ENCODE results near the gene SCYGR1. TPM values are rescaled to one million over a fixed set of nuclear protein-coding genes. Genes with fewer than 3 reads are reported as not detected.

Gene SCYGR1
- total and polyA plus RNA-seq, 2 of the 13 experiments (the other 11 are each of a cell fraction or from before 2014, with no cell fraction given) = not detected

DNA sequence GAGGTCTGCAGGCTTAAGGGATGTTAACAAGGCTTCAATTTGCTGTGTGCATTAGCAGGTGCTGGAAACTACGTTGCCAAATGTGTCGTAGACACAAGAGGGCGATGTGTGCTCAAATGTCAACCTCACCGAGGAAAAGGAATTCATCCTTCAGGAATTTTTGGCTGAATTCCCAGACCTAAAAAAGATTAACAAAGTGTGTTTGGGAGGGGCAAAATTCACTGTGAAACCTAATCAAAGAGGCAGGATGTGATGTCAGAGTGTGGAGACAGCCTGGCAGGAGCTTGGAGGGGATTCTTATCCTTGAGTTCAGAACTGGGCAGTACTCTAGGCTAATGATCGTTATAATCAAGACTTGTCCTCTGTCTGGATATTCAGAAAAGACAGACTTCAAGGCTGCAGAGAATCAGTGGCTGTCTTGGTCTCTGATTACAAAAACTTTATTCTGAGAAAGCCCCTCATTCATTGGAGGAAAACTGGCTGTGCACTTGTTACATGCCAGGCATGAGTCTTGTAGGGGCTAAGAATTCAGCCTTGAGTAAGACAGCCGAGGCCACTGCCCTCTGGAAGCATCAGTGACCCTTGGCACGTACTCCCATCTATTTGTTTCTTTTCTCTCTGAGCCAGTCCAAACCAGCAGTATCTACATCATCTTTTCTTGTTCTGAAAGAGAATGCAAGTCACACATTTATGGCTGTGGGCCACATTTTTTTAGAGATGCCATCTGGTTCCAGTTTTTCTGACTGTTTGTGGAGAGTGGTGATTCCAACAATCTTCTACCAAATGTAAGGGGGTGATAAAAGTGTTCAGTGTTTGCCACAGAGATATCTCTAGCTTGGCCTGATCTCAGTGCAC, 18.7 kb upstream of the SCYGR1 start (continued):
- TF ChIP-seq, protein P1, sequence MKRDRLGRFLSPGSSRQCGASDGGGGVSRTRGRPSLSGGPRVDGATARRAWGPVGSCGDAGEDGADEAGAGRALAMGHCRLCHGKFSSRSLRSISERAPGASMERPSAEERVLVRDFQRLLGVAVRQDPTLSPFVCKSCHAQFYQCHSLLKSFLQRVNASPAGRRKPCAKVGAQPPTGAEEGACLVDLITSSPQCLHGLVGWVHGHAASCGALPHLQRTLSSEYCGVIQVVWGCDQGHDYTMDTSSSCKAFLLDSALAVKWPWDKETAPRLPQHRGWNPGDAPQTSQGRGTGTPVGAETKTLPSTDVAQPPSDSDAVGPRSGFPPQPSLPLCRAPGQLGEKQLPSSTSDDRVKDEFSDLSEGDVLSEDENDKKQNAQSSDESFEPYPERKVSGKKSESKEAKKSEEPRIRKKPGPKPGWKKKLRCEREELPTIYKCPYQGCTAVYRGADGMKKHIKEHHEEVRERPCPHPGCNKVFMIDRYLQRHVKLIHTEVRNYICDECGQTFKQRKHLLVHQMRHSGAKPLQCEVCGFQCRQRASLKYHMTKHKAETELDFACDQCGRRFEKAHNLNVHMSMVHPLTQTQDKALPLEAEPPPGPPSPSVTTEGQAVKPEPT (CRISPR knock-in tag; IDR thresholded peaks at IDR 0.05; ENCODE audit: low read depth) = 0 out of 2 replicates have a peak, but pooled peaks have one; percentile 62
- TF ChIP-seq KLF9 (CRISPR knock-in tag; IDR thresholded peaks at IDR 0.05; ENCODE audit: low read depth) (no peak), NFE2 (CRISPR knock-in tag; IDR thresholded peaks at IDR 0.05) (no peak), ZNF274 (CRISPR knock-in tag; IDR thresholded peaks at IDR 0.05) (no peak), ZBTB21 (CRISPR knock-in tag; IDR thresholded peaks at IDR 0.05) (peak; percentile 87), ARNT (IDR thresholded peaks at IDR 0.05) (no peak), ZNF607 (CRISPR knock-in tag; IDR thresholded peaks at IDR 0.05; ENCODE audit: borderline replicate concordance) (no peak), ELF4 (CRISPR knock-in tag; IDR thresholded peaks at IDR 0.05; ENCODE audit: borderline replicate concordance) (no peak), SETDB1 (CRISPR knock-in tag; IDR thresholded peaks at IDR 0.05; ENCODE audit: borderline replicate concordance) (no peak), SMARCC2 (IDR thresholded peaks at IDR 0.05) (no peak), CBX1 (IDR thresholded peaks at IDR 0.05; ENCODE audit: low read depth) (no peak), ZNF788 (CRISPR knock-in tag; IDR thresholded peaks at IDR 0.05; ENCODE audit: borderline replicate concordance) (no peak; the same call in 1 of the 2 replicates), CEBPB (IDR thresholded peaks at IDR 0.05; ENCODE audit: borderline replicate concordance, low read depth, low read length) (no peak), KMT2B (CRISPR knock-in tag; IDR thresholded peaks at IDR 0.05) (peak; percentile 71; the same call in 1 of the 2 replicates), DR1 (CRISPR knock-in tag; IDR thresholded peaks at IDR 0.05) (no peak), ATF7-NPFF (CRISPR knock-in tag; IDR thresholded peaks at IDR 0.05; ENCODE audit: low read depth) (no peak), PAWR (CRISPR knock-in tag; IDR thresholded peaks at IDR 0.05; ENCODE audit: borderline replicate concordance) (no peak)
- TF ChIP-seq, protein P2, sequence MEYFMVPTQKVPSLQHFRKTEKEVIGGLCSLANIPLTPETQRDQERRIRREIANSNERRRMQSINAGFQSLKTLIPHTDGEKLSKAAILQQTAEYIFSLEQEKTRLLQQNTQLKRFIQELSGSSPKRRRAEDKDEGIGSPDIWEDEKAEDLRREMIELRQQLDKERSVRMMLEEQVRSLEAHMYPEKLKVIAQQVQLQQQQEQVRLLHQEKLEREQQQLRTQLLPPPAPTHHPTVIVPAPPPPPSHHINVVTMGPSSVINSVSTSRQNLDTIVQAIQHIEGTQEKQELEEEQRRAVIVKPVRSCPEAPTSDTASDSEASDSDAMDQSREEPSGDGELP (IDR thresholded peaks at IDR 0.05; ENCODE audit: borderline replicate concordance, low read depth) = peak; percentile 24; the same call in 1 of the 2 replicates
- TF ChIP-seq, protein P3, sequence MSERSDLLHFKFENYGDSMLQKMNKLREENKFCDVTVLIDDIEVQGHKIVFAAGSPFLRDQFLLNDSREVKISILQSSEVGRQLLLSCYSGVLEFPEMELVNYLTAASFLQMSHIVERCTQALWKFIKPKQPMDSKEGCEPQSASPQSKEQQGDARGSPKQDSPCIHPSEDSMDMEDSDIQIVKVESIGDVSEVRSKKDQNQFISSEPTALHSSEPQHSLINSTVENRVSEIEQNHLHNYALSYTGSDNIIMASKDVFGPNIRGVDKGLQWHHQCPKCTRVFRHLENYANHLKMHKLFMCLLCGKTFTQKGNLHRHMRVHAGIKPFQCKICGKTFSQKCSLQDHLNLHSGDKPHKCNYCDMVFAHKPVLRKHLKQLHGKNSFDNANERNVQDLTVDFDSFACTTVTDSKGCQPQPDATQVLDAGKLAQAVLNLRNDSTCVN (CRISPR knock-in tag; IDR thresholded peaks at IDR 0.05; ENCODE audit: borderline replicate concordance) = no peak
- TF ChIP-seq, protein P4, sequence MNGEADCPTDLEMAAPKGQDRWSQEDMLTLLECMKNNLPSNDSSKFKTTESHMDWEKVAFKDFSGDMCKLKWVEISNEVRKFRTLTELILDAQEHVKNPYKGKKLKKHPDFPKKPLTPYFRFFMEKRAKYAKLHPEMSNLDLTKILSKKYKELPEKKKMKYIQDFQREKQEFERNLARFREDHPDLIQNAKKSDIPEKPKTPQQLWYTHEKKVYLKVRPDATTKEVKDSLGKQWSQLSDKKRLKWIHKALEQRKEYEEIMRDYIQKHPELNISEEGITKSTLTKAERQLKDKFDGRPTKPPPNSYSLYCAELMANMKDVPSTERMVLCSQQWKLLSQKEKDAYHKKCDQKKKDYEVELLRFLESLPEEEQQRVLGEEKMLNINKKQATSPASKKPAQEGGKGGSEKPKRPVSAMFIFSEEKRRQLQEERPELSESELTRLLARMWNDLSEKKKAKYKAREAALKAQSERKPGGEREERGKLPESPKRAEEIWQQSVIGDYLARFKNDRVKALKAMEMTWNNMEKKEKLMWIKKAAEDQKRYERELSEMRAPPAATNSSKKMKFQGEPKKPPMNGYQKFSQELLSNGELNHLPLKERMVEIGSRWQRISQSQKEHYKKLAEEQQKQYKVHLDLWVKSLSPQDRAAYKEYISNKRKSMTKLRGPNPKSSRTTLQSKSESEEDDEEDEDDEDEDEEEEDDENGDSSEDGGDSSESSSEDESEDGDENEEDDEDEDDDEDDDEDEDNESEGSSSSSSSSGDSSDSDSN (CRISPR knock-in tag; IDR thresholded peaks at IDR 0.05) = no peak
- TF ChIP-seq, protein P5, sequence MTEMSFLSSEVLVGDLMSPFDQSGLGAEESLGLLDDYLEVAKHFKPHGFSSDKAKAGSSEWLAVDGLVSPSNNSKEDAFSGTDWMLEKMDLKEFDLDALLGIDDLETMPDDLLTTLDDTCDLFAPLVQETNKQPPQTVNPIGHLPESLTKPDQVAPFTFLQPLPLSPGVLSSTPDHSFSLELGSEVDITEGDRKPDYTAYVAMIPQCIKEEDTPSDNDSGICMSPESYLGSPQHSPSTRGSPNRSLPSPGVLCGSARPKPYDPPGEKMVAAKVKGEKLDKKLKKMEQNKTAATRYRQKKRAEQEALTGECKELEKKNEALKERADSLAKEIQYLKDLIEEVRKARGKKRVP (CRISPR knock-in tag; IDR thresholded peaks at IDR 0.05) = no peak
- TF ChIP-seq, protein P6, sequence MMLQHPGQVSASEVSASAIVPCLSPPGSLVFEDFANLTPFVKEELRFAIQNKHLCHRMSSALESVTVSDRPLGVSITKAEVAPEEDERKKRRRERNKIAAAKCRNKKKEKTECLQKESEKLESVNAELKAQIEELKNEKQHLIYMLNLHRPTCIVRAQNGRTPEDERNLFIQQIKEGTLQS (CRISPR knock-in tag; IDR thresholded peaks at IDR 0.05) = no peak; the same call in 1 of the 2 replicates

All from HepG2 (cell line).